Keratinocyte (primary cell): ENCODE results near the gene HYDIN. TPM values are rescaled to one million over a fixed set of nuclear protein-coding genes. Genes with fewer than 3 reads are reported as not detected.

ENCODE experiments used
- DNase-seq: peaks from one replicate; pipeline ENCODE4 v3.0.0-alpha.2; 2011; ENCODE audit warnings: low read depth, missing footprints, low spot score
- FAIRE-seq: peaks from 2 replicates; lab custom pipeline; 2011; peaks lifted over from hg19 to GRCh38; lab: Jason Lieb, UNC
- H2AFZ ChIP-seq: 2 replicates; pipeline ENCODE4 v1.6.0; 2012; ENCODE audit warnings: low read length, control low read depth, inconsistent platforms; ENCODE audit not compliant: control insufficient read depth
- H3K27ac ChIP-seq: 2 replicates; pipeline ENCODE4 v1.5.1; 2011; ENCODE audit warnings: low read length; ENCODE audit not compliant: control insufficient read depth, insufficient read depth
- H3K27me3 ChIP-seq: 3 replicates; pipeline ENCODE4 v1.6.0; 2011; ENCODE audit warnings: low read length; ENCODE audit not compliant: control insufficient read depth, insufficient read depth; ENCODE audit errors: extremely low read depth
- H3K36me3 ChIP-seq, 2 experiments: 2 replicates in 1 of 2; 3 replicates in 1 of 2; pipeline ENCODE4 v1.5.1; 2011; ENCODE audit warnings: low read length in 2 of 2, mild to moderate bottlenecking in 1 of 2; ENCODE audit not compliant: control insufficient read depth in 2 of 2, insufficient read depth in 2 of 2; ENCODE audit errors: extremely low read depth in 1 of 2
- H3K4me1 ChIP-seq: 3 replicates; pipeline ENCODE4 v1.5.1; 2011; ENCODE audit warnings: low read length; ENCODE audit not compliant: control insufficient read depth, insufficient read depth; ENCODE audit errors: extremely low read depth
- H3K4me2 ChIP-seq: 3 replicates; pipeline ENCODE4 v1.6.0; 2011; ENCODE audit warnings: low read depth, low read length; ENCODE audit not compliant: control insufficient read depth, insufficient read depth; ENCODE audit errors: extremely low read depth
- H3K4me3 ChIP-seq, 3 experiments: fragments of 200-600 bp in 1 of 3; sonication (generic) in 1 of 3; 2 replicates in 2 of 3; 3 replicates in 1 of 3; pipeline ENCODE4 v1.5.1; 2011 to 2016; ENCODE audit warnings: low read length in 3 of 3, mild to moderate bottlenecking in 3 of 3, control low read depth in 2 of 3, inconsistent platforms in 1 of 3, low read depth in 1 of 3, mixed read lengths in 1 of 3, mixed run types in 1 of 3, moderate library complexity in 1 of 3; ENCODE audit not compliant: control insufficient read depth in 2 of 3, insufficient read depth in 2 of 3; ENCODE audit errors: extremely low read depth in 1 of 3
- H3K79me2 ChIP-seq: 2 replicates; pipeline ENCODE4 v1.6.0; 2012; ENCODE audit warnings: low read length; ENCODE audit not compliant: control insufficient read depth, insufficient read depth
- H3K9ac ChIP-seq: 3 replicates; pipeline ENCODE4 v1.6.0; 2011; ENCODE audit warnings: low read length; ENCODE audit not compliant: control insufficient read depth, insufficient read depth; ENCODE audit errors: extremely low read depth
- H3K9me1 ChIP-seq: 3 replicates; pipeline ENCODE4 v1.6.0; 2011; ENCODE audit warnings: low read length; ENCODE audit not compliant: control insufficient read depth, insufficient read depth; ENCODE audit errors: extremely low read depth
- H3K9me3 ChIP-seq: 2 replicates; pipeline ENCODE4 v1.5.1; 2012; ENCODE audit warnings: low read depth, low read length; ENCODE audit not compliant: control insufficient read depth
- H4K20me1 ChIP-seq: 3 replicates; pipeline ENCODE4 v1.6.0; 2011; ENCODE audit warnings: low read length; ENCODE audit not compliant: control insufficient read depth, insufficient read depth; ENCODE audit errors: extremely low read depth
- EZH2 ChIP-seq: IDR thresholded peaks from one replicate; pipeline ENCODE4 v1.6.1; 2012; ENCODE audit warnings: inconsistent platforms, mild to moderate bottlenecking, low read length, moderate library complexity
- dilution Hi-C: fragments of 300-500 bp; cut with MboI; formaldehyde crosslinking; loops from one replicate; pipeline ENCODE4 v1.7.0; 2020; ENCODE audit warnings: low sequenced_read_pairs; ENCODE audit not compliant: extremely low pct_ligation_motif_present
- polyA plus RNA-seq, 5 experiments: library from polyadenylated mRNA; depleted of rRNA in 3 of 5; stranded (reverse) in 3 of 5; stranded (forward) in 1 of 5; unstranded in 1 of 5; fragments of >200 nt; gene quantifications; 1 replicate in 1 of 5; 2 replicates in 3 of 5; 3 replicates in 1 of 5; pipeline versions ENCODE4 v1.2.1 to v1.2.3, GENCODE V29; 2011 to 2012; ENCODE audit warnings: missing spikeins in 2 of 5, low read depth in 1 of 5, low replicate concordance in 1 of 5
- TF ChIP-seq, protein P1 (sequence below), 3 experiments: IDR thresholded peaks in 1 of 3; conservative IDR thresholded peaks in 1 of 3; optimal IDR thresholded peaks in 1 of 3; 2 replicates in 2 of 3; 3 replicates in 1 of 3; pipeline versions ENCODE3 to v1.5.1; 2011; ENCODE audit warnings: low read length in 3 of 3, mild to moderate bottlenecking in 3 of 3, moderate library complexity in 2 of 3, control low read depth in 1 of 3, inconsistent platforms in 1 of 3; ENCODE audit not compliant: insufficient read depth in 2 of 3; ENCODE audit errors: extremely low read depth in 1 of 3

The HYDIN gene
- polyA plus RNA-seq, 1 donor (not counting 4 experiments of a cell fraction or from before 2014, with no cell fraction given) = 0.49 TPM

DNA sequence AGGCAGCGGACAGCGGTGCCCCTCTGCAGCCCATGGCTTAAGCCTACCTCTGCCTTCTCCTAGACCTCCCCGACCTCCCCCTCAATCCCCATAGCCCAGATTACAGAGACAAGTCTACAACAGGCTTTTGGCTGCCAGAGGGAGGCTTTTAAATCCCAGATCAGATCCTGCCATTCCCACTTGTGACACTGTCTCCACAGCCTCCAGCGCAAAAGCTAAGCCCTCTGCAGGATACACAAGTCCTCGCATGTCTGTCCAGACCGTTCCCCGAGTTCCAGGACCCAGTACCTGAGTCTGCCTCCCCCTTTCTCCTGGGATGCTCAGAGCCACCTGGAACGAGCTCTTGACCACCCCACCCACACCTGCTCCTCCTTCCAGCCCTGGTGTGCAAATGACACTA lies 460.8 kb downstream of the HYDIN start:
- H3K9me3 ChIP-seq = no peaks in the 10 kb centered on the region
- dilution Hi-C loops = no loop called here
- H3K9me1 ChIP-seq = peaks cover 3% of the 10 kb centered on the region
- H4K20me1 ChIP-seq = no peaks in the 10 kb centered on the region
- FAIRE-seq = no peak
- no peak for TF ChIP-seq EZH2
- TF ChIP-seq, protein P1, sequence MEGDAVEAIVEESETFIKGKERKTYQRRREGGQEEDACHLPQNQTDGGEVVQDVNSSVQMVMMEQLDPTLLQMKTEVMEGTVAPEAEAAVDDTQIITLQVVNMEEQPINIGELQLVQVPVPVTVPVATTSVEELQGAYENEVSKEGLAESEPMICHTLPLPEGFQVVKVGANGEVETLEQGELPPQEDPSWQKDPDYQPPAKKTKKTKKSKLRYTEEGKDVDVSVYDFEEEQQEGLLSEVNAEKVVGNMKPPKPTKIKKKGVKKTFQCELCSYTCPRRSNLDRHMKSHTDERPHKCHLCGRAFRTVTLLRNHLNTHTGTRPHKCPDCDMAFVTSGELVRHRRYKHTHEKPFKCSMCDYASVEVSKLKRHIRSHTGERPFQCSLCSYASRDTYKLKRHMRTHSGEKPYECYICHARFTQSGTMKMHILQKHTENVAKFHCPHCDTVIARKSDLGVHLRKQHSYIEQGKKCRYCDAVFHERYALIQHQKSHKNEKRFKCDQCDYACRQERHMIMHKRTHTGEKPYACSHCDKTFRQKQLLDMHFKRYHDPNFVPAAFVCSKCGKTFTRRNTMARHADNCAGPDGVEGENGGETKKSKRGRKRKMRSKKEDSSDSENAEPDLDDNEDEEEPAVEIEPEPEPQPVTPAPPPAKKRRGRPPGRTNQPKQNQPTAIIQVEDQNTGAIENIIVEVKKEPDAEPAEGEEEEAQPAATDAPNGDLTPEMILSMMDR (optimal IDR thresholded peaks at IDR 0.05 in 1 of 3, IDR thresholded peaks at IDR 0.05 in 1 of 3, conservative IDR thresholded peaks at IDR 0.05 in 1 of 3; ENCODE audit: extremely low read depth in 1 of 3, insufficient read depth in 2 of 3, low read length in 3 of 3) = no peak
- peaks cover 25% of the 10 kb centered on the region for H3K4me1 ChIP-seq
- no peak overlapping the region for H3K4me3 ChIP-seq
- H3K36me3 ChIP-seq = peaks cover 5 to 13% of the 10 kb centered on the region in 2 experiments
- H3K27me3 ChIP-seq = no peaks in the 10 kb centered on the region
- no peak for DNase-seq
- no peak overlapping the region for H3K9ac ChIP-seq
- H3K4me2 ChIP-seq = no peak overlapping the region
- H2AFZ ChIP-seq = no peak overlapping the region
- no peaks in the 10 kb centered on the region for H3K79me2 ChIP-seq
- H3K27ac ChIP-seq = no peak overlapping the region

DNA sequence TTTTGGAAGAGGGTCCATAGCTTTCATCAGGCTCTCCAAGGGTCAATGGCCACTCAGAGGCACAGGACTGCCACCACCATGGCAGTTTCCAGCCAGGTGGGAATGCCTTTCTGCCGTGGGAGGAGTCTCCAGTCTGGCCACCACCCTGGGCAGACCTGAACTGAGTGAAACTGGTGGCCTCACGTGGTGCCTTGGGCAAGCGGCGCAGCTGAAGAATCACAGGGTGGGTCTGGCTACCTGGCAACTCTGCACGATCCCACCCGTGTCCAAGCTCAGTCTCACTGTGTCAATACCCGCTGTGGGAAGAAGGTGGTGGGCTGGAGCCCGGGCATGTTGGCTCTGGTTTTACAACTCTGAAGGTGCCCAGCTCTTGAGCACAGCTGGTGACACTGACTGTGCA lies 461.4 kb downstream of the HYDIN start:
- H3K4me1 ChIP-seq = peaks cover 25% of the 10 kb centered on the region
- no peak overlapping the region for H3K9ac ChIP-seq
- no peak overlapping the region for H2AFZ ChIP-seq
- no peak for DNase-seq
- no peak overlapping the region for H3K27ac ChIP-seq
- H4K20me1 ChIP-seq = no peaks in the 10 kb centered on the region
- H3K4me2 ChIP-seq = no peak overlapping the region
- H3K4me3 ChIP-seq = no peak overlapping the region
- dilution Hi-C loops = no loop called here
- no peaks in the 10 kb centered on the region for H3K9me3 ChIP-seq
- H3K9me1 ChIP-seq = peaks cover 3% of the 10 kb centered on the region
- no peaks in the 10 kb centered on the region for H3K79me2 ChIP-seq
- no peak for TF ChIP-seq EZH2
- TF ChIP-seq, protein P1 (optimal IDR thresholded peaks at IDR 0.05 in 1 of 3, IDR thresholded peaks at IDR 0.05 in 1 of 3, conservative IDR thresholded peaks at IDR 0.05 in 1 of 3; ENCODE audit: extremely low read depth in 1 of 3, insufficient read depth in 2 of 3, low read length in 3 of 3) = no peak
- H3K27me3 ChIP-seq = no peaks in the 10 kb centered on the region
- H3K36me3 ChIP-seq = peaks cover 4 to 13% of the 10 kb centered on the region in 2 experiments
- no peak for FAIRE-seq
